Posterior cingulate gyrus (tissue), 11 donors: ENCODE results near the gene CHST11.
"Not testable (repeated sequence)": the region's sequence is repeated elsewhere in the genome, so short reads cannot be mapped to it uniquely, and the experiment has no call there.

Experiments used
- DNase-seq, 10 donors: peaks; one replicate each; pipeline versions ENCODE4 v3.0.0 to v3.0.0-alpha.2; 2020 to 2021; ENCODE audit warnings: mixed read lengths in 3 of 10
- intact Hi-C: fragments of 100-400 bp; cut with DNase I; formaldehyde crosslinking; loops from one replicate; pipeline ENCODE4 v1.15.1; 2023

CHST11 gene

DNA sequence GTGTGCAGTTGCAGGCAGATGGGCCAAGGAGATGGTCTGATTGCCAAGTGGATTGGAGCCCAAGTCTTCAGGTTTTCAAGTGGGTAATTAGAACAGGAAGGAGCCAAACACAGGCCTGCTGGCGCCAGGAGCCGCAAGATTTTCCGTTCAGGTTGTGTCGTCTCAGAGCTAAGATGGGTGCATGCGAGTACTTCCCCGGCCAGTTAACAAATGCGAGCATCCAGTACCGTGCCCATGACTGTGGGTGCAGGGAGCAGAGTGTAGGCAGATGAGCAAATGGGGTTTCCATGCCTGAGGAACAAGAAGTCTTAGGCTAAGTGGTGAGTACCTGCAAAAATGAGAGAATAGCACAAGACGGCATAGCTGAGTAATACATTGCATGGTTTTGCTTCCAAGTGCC, 90.5 kb downstream of the CHST11 start:
- intact Hi-C loops = no loop called here
- DNase-seq = no peak

DNA sequence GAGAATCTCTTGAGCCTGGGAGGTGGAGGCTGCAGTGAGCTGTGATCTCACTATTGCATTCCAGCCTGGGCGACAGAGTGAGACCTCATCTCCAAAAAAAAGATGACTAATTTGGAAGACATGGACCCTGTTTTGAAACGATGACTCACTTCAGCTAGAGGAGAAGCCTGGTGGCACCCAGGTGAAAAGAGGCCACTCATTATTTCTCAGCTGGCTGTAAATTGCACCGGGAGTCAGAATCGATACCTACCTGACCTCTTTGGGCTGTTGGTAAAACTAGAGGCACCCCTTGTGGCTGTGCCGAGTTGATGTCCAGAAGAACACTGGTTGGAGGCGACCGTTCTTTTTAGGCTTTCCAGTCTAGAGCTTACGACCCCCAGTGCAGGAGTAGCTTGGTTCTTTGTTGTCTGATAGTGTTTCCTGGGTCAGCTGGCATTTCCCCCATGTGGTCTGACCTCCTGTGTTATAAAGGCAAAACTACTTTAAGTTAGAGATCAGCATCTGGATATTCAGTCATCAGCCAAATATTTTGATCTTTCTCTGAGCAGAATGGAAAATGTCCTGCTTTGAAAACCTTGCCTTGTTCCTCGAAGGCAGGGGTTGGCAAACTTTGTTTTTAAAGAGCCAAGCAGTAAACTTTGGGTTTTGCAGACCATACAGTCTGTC, 93.2 kb downstream of the CHST11 start:
- intact Hi-C loops = no loop called here
- no peak for DNase-seq

DNA sequence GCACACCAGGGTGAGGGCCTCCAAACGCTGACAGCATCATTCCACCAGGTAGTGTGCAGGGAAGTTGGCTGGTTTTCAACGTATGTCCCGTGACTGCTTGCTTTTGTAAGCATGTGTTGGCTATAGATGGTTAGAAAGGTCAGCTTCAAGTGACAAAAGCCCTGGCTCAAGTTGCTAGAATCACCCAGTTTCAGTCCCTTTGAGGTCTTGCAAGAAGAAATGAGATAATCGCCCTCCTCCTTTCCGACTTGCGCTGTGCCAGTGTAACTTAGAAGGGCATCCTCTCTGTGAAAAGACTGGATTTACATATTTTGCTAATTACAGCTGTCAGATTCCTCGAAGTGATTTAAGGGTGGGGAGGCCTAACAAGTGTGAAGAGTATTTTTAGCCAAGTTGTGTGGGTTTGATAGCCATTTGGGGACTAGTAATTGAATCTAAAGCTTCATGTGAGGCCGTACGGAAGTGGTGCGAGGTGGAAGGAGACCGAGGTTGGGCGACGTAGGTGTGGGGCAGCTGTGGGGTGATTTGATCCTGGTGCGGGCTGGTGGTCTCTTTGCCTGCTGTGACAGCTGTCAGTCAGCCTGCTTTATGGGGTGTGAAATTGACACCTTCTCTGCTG, 94.7 kb downstream of the CHST11 start:
- intact Hi-C loops = no loop called here
- DNase-seq = no peak

DNA sequence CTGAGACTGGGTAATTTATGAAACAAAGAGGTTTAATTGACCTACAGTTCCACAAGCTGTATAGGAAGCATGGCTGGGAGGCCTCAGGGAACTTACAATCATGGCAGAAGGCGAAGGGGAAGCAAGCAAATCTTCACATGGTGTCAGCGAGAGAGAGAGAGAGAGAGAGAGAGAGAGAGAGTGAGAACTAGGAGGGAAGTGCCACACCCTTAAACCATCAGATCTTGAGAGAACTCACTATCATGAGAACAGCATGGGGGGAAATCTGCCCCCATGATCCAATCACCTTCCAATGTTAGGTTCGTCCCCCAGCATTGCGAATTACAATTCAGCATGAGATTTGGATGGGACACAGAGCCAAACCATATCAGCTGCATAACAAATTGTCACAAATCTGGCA, 96.7 kb downstream of the CHST11 start:
- intact Hi-C loops = no loop called here
- DNase-seq = no peak

DNA sequence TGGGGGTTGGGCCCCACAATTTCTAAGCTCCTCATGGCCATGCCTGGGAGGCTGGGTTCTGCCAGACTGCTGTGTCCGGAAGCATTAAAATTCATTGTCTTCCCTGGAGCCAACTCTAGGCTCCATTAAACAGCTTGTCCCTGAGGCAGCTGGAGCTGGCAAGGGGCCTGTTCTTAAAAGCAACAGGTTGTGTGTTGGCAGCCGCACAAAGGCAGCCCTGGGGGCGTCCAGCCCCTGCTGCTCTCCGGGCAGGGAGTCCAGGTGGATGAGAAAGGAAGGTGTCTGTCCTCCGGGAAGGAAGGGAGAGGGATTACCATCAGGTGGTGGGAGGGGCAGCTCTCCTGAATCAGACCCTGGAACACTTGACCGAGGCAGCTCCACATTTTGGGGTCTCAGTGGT, 98.9 kb downstream of the CHST11 start:
- DNase-seq = no peak
- intact Hi-C loops = no loop called here

DNA sequence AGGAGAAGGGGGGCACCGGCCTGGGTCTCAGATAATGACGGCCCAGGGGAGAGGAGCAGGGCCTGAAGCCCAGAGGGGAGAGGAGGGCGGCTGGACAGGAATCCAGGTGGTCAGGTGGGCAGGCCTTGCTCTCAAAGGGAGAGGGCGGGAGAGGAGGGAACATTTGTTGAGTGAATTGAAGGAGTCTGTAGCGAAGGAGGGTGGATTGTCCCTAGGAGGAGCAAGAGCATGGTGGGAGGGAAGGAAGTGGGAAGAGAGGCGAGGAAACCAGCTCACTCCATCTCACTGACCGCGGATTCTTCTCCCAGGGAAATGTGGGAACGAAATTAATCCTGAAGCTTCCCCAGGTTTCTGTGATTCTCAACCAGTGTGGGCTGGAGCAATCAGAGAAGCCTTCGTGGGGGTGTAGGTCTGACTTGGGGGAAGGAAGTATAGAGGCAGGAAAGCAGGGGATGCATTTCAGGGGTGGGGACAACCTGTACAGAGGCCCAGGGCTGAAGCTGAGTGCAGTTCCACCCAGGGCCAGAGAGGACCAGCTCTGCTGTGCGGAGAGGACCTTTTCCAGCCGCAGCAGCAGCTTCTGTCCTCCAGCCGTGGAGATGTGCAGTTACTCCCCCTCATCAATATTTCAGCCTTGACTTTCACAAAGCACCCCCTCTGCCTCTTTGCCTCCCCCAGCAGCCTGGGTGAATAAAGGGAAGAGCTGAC, 100.9 kb downstream of the CHST11 start:
- DNase-seq = no peak
- intact Hi-C loops = no loop called here

DNA sequence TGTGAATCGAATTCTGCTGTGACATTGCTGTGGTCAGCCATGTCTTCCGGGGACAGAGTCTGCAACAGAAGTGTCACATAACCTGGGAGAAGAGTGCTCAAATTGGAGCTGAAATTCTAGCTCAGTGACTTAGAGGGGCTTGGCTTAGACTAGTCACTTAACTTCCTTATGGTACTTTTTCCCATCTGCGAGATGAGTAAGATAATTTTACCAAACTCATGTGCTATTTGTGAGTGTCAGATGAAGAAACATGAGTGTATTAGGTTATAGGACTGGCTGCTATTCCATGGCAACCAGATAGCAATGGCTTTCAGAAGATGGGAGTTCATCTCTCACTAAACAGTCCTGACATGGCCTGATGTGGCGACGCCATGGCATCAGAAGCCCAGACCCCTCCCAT, 104.1 kb downstream of the CHST11 start:
- intact Hi-C loops = no loop called here
- DNase-seq = no peak

DNA sequence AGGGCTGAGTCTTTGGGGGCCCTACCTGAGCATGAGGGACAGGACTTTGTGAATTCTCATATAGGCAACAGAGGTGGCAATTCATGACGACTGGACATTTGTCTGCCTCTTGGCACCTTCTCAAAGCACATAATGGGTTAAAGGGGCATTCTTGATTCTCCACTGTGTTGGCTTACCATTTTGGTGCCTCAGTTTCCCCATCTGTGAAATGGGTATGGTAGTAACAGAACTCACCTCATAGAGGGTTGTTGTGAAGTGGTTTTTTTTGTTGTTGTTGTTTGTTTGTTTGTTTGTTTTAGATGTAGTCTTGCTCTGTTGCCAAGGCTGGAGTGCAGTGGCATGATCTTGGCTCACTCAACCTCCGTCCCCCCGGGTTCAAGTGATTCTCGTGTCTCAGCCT, 106.0 kb downstream of the CHST11 start:
- no peak for DNase-seq
- intact Hi-C loops = no loop called here

DNA sequence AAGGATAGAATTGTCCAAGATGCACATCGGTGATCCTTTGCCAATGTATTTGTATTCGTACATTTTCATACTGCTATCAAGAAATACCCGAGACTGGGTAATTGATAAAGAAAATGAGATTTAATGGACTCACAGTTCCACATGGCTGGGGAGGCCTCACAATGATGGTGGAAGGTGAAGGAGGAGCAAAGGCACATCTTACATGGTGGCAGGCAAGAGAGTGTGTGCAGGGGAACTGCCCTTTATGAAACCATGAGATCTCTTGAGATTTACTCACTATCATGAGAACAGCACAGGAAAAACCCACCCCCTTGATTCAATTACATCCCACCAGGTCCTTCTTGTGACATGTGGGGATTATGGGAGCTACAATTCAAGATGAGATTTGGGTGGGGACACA, 107.9 kb downstream of the CHST11 start:
- intact Hi-C loops, DNase-seq: not testable (repeated sequence)

DNA sequence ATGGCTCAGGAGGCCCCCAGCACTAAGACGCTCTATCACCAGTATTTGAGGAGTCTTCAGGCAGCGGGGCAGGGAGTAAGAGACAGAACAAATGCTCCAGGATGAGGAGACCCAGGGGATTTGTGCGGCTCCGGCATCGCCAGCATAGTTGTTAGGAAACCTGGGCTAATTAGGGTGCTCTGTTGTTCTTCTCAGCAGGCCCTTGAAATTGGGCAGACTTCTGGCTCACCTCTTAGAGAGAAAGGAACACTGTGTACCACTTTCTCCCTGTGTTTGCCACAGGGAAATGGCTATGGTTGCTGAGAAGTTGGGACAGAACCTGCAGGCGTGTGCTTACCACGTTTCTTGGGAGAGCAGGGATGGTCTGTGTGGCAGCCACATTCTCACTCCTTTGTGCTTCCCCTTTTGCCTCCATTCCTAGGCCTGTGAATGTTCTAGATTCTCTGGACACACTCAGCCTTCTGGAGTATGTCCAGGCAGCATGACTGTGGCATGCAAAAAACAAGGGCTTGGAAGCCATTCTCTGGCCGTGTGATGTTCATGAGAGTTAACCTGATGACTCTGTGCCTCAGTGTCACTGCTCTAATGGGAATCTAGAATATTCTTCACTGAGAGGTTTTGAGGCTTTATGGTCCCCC, 109.0 kb downstream of the CHST11 start:
- DNase-seq = no peak
- intact Hi-C loops = no loop called here

DNA sequence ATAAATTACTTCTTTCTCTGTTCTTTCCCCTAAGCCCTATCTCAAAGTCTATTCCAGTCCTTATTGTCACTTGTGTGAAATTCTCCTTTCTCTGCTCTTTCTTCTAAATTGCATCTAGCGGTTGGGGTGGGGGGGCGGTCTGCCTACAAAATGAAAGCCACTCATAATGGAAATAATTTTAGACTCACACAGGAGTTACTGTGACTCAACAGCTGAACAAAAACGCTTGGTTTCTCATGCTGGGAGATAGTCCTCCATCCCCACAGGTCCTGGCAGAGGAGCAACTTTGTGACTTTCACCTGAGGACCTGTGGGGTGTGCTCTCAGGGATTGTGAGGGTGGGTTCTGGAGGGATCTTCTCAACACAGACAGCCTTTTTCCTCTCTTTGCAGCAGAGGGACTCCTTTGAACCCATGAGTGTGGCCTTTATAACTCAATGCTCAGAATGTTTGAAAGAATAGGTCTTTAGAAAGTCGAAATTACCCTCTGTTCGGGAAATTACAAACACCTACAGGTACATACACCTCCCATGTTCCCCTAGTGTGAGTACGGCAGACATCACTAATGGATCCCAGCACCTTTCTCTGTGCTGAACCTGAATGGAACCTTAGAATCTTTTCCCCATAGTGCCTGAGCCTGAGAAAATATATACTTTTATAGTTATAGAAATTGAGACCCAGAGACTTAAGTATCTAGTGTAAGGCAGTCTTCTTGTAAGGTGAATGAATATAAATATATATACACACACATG, 109.7 kb downstream of the CHST11 start:
- intact Hi-C loops = no loop called here
- DNase-seq = no peak

DNA sequence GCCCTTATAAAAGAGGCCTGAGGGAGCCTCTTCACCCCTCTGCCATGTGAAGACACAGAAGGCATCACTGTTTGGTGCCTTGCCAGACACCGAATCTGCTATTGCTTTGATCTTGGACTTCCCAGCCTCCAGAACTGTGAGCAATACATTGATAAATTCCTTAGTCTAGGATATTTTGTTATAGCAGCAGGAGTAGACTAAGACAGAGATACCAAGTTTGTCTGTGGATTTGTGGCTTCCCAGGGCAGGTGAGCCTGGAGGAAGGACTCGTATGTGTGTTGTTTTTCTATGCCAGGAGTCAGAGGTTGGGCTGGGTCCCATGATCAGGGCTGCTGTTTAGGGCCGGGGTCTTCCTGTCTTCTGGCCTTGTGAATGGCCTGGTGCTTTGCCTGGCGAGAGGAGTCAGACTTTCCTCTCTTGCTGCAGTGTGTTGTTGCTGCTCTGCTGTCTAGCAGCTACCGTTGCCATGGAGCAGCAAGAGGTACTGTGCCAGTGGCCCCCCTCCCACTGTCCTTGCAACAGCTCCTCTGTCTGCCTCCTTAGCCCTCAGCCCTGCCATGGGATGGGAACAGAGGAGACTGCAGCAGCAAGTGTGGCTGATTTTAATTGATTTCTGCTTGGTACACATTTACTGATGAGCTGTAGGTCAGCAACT, 111.2 kb downstream of the CHST11 start:
- peak in 2 of 10 donors; percentile 14 to 85 for DNase-seq
- intact Hi-C loops = no loop called here

DNA sequence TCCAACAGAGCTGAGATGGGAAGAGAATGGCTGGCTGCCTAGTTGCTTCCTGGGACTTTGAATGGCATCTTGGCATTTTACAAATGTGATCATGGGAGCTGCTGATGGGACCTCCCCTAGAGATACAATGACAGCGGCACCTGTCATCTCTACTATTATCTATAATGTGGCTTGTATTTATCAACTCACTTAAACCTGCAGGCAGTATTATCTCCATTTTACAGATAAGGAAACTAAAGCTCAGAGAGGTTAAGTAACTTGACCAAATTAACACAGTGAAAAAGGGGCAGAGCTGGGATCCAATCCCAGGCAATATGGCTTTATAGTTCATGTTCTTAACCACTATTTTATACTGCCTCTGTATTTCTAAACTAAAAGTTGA, 111.7 kb downstream of the CHST11 start:
- DNase-seq = no peak
- intact Hi-C loops = no loop called here

DNA sequence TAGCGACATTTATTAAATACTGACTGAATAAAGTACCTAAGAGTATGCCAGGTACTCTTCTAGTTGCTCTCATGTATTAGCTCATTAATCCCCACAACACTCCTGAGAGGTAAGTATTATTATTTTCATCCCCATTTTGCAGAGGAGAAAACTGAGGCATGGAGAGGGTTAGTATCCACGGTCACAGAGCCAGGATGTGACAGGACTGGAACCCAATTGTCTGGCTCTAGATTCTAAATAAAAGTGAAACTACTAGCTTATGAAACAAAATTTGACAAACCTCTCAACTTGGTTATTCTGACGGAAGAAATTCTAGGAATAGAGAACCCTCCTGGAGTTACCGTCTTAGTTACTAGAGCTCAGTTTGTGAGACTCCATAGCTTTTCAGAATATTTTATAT, 112.2 kb downstream of the CHST11 start:
- intact Hi-C loops = no loop called here

DNA sequence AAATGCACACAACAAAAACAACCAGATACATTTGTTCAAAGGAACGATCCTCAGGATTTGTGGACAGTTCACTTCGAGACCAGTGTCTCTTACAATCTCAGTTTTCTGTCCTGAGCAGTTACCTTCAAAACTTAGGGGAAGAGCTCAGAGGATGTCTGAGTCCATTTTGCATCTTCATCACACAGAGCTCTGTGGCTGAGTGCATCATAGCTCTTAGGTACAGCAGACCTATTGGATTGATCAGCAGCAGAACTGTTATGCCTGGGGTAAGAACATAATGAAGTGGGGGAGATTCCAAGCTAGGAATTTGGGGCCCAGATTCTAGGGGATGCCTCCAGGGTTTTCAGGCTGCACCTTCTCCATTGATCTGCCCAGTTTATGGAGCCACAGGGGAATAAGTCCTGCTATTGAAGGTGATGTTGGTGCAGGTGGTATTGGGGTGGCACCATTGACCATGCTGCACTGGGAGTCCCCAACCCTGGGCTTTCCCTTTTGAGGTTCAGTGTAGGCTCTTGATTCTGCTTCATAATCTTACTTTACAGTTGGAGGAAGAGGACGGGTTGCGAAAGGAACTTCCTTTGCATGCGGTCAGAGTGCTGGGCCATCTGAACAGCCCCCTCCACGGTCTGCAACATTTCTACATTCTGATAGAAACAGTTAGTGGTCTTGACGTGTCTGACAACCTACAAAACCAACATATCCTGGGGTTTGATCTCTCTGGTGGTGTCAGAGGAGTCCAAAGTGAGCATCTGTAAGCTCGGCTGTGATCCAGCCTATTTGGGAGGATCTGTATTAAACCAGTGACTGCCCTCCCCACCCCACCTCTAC, 112.8 kb downstream of the CHST11 start:
- intact Hi-C loops = no loop called here

More for the DNA sequence above, 112.2 kb downstream of the CHST11 start:
- DNase-seq = no peak

DNA sequence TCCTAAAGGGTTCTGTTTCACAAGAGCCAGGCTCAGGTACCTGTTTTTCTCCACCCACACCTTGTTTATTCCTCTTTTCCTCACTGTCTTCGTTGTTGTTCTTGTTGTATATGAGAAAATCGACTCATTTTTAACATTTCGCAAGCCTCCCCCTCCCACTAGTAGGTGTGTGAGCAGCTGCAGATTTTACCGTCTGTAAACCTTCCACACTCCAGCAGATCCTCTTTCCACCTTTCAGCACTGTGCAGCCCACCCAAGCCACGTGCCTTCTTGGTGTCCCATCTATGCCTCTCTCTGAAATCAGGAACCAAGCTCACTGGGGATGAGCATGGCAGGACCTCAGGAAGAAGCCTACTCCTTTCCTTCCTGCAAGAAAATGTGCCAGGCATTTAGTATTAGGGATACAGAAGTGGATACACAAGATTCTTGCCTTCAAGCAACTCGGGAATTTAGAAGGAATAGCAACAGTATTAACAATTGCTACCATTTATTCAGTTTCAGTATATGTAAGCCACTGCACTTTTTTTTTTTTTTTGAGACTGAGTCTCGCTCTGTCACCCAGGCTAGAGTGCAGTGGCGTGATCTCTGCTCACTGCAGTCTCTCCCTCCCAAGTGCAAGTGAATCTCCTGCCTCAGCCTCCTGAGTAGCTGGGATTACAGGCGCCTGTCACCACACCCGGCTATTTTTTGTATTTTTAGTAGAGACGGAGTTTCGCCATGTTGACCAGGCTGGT, 113.6 kb downstream of the CHST11 start:
- intact Hi-C loops = no loop called here
- DNase-seq = no peak

More for the DNA sequence above, 112.8 kb downstream of the CHST11 start:
- DNase-seq = no peak

DNA sequence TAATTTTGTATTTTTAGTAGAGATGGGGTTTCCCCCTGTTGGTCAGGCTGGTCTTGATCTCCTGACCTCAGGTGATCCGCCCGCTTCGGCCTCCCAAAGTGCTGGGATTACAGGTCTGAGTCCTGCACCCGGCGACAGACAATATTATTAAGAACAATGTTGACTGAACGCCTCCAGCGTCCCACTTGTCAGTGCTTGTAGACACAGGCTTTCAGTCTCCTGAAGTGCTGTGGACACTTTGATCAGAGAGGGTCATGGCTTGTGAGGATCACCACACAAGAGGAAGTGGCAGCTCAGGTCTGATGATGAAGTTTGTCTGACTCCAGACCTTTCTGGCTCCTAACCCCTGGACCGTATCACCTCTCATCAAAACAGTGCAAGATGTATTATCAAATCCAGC, 114.6 kb downstream of the CHST11 start:
- DNase-seq = no peak
- intact Hi-C loops = no loop called here

DNA sequence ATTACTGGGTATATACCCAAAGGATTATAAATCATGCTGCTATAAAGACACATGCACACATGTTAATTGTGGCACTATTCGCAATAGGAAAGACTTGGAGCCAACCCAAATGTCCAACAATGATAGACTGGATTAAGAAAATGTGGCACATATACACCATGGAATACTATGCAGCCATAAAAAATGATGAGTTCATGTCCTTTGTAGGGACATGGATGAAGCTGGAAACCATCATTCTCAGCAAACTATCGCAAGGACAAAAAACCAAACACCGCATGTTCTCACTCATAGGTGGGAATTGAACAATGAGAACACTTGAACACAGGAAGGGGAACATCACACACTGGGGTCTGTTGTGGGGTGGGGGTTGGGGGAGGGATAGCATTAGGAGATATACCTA, 117.6 kb downstream of the CHST11 start:
- DNase-seq, intact Hi-C loops: not testable (repeated sequence)

DNA sequence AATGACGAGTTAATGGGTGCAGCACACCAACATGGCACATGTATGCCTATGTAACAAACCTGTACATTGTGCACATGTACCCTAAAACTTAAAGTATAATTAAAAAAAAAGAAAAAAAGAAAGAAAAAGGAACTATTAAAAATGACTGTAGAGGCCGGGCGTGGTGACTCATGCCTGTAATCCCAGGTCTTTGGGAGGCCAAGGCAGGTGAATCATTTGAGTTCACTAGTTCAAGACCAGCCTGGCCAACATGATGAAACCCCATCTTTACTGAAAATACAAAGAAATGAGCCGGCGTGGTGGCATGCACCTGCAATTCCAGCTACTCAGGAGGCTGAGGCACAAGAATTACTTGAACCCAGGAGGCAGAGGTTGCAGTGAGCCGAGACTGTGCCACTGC, 118.0 kb downstream of the CHST11 start:
- intact Hi-C loops, DNase-seq: not testable (repeated sequence)
